ENCODE measurements around the gene B4GALT1.
A peak's percentile ranks its signal among the peaks of the same experiment; 100 is the strongest.

B4GALT1 gene

DNA sequence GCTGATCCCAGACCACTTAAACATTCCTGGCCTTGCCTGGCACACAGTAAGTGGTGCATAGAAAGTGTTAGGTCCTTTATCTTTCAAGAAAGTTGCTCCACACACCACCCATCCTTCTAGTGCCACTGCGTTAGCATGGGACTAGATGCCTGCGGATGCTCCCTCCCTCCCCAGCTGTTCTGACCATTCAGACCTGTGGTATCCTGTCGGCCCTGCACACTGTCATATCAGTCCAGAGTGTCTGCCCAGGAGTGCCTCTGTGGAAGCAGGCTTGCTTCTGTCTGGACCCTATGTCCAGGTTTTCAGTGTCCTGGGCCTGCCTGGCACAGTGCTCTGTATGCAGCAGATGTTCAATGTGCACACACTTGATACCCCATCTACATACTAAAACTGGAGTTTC is 52.4 kb downstream of the B4GALT1 start:
- Histone ChIP-seq H3K4me2 (no peak overlapping the region), H4K20me1 (peaks cover 16% of the 10 kb centered on the region), H3K4me3 (no peak overlapping the region), H3K9ac (no peak overlapping the region), H3K9me3 (no peaks in the 10 kb centered on the region), H3K36me3 (peaks cover 59% of the 10 kb centered on the region), H3K27ac (no peak overlapping the region), H3K27me3 (no peaks in the 10 kb centered on the region), H3K4me1 (peaks cover 60% of the 10 kb centered on the region)
- no peak for TF ChIP-seq Cebpa-rat (IDR thresholded peaks at IDR 0.05)

DNA sequence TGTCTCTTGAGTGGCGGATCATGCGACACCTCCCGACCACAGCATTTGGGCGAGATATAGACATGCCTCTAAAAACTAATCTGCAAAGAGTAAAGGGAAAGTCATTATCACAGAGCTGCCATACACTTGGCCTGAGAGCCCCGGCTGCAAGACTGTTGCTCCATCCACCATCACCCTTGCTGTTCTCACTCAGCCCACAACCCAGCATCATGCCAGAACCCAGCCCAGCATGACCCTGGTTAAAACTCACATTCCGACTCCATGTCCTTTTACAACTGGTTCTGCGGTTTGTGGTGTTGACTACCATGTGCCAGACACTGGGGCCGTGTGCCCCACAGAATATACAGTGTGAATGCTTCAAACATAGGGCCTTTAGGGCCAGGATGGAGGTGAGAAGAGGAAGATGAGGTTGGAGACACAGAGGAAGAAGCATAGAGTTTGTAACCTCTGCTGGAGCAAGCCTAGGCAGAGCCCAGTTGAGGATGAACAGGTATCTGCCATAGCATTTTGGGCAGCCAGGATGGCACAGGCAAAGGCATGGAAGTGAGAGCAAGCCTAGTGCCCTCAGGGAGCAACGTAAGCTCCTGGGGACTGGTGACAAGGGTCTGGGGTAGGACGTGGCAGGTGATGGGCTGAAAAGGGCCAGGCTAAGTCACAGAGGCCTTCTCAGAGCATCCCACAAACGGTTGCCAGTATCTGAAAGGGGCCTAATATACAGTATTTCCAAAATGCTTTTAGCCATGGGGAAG is 53.2 kb downstream of the B4GALT1 start:
- Histone ChIP-seq H3K9ac (no peak overlapping the region), H3K27ac (no peak overlapping the region), H3K4me3 (no peak overlapping the region), H3K4me2 (no peak overlapping the region), H4K20me1 (peaks cover 16% of the 10 kb centered on the region), H3K27me3 (no peaks in the 10 kb centered on the region), H3K36me3 (peaks cover 53% of the 10 kb centered on the region), H3K4me1 (peaks cover 56% of the 10 kb centered on the region), H3K9me3 (no peaks in the 10 kb centered on the region)
- no peak for TF ChIP-seq Cebpa-rat (IDR thresholded peaks at IDR 0.05)

GRCh38 chr9:33112094-33112493 is 55.0 kb downstream of the B4GALT1 start:
- Histone ChIP-seq H3K4me1 (peaks cover 46% of the 10 kb centered on the region), H3K27me3 (no peaks in the 10 kb centered on the region), H3K9me3 (no peaks in the 10 kb centered on the region), H3K9ac (no peak overlapping the region), H3K27ac (no peak overlapping the region), H4K20me1 (peaks cover 3% of the 10 kb centered on the region; the same call in 1 of the 2 replicates), H3K36me3 (peaks cover 53% of the 10 kb centered on the region), H3K4me3 (no peak overlapping the region), H3K4me2 (no peak overlapping the region)
- TF ChIP-seq Cebpa-rat (IDR thresholded peaks at IDR 0.05) = no peak

- no peak for TF ChIP-seq Cebpa-rat (IDR thresholded peaks at IDR 0.05)
- no peak overlapping the region for H3K9ac ChIP-seq
- no peak overlapping the region for H3K4me3 ChIP-seq
- H3K9me3 ChIP-seq = no peaks in the 10 kb centered on the region
- no peaks in the 10 kb centered on the region for H3K27me3 ChIP-seq
- H3K4me1 ChIP-seq = peaks cover 46% of the 10 kb centered on the region
- no peaks in the 10 kb centered on the region for H4K20me1 ChIP-seq
- no peak overlapping the region for H3K4me2 ChIP-seq
- peaks cover 53% of the 10 kb centered on the region for H3K36me3 ChIP-seq
- no peak overlapping the region for H3K27ac ChIP-seq
Measured at GRCh38 chr9:33111631-33112030, 55.5 kb downstream of the B4GALT1 start.

DNA sequence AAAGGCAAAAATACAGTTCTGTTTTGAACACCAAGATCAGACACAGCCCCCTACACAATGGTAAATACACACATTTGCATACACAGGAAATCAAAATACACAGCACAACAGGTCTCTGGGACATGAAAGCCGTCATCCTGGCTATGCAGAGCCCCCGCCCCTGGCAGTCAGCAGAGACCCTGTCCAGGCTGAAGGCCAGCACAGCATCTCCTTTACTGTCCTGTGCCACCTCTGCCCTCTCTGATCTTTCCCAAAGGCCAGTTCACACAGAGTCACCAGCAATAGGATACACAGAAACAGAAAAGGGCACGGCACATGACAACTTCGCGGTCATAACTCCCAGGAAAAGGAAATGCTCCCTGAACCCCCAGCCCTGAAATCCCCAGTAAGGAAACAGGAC is 56.5 kb downstream of the B4GALT1 start:
- TF ChIP-seq Cebpa-rat (IDR thresholded peaks at IDR 0.05) = no peak
- Histone ChIP-seq H3K4me3 (no peak overlapping the region), H3K36me3 (peaks cover 51% of the 10 kb centered on the region), H3K9ac (no peak overlapping the region), H3K27ac (no peak overlapping the region), H3K4me2 (no peak overlapping the region), H3K4me1 (peaks cover 38% of the 10 kb centered on the region), H3K27me3 (no peaks in the 10 kb centered on the region), H4K20me1 (no peaks in the 10 kb centered on the region), H3K9me3 (no peaks in the 10 kb centered on the region)

GRCh38 chr9:33109850-33110595 is 57.1 kb downstream of the B4GALT1 start:
- Histone ChIP-seq H3K36me3 (peaks cover 44% of the 10 kb centered on the region), H4K20me1 (no peaks in the 10 kb centered on the region), H3K27ac (peak overlapping the region; percentile 8; the same call in 1 of the 2 replicates), H3K4me1 (peaks cover 33% of the 10 kb centered on the region), H3K9me3 (no peaks in the 10 kb centered on the region), H3K4me3 (no peak overlapping the region), H3K9ac (no peak overlapping the region), H3K4me2 (no peak overlapping the region; the same call in 1 of the 2 replicates), H3K27me3 (no peaks in the 10 kb centered on the region)
- TF ChIP-seq Cebpa-rat (IDR thresholded peaks at IDR 0.05) = no peak

DNA sequence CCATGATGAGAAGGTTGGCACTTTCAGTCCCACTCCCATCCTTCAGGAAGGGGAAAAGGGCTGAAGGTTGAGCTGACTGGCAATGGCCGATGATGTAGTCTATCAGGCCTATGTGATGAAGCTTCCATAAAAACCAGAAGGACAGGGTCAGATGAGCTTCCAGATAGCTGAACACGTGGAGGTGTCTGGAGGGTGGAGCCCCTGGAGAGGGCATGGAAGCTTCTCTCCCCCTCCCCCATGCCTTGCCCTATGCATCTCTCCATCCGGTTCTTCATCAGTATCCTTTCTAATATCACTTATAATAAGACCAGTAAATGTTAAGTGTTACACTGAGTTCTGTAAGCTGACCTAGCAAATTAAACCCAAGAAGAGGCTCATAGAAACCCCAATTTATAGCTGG is 58.0 kb downstream of the B4GALT1 start:
- Histone ChIP-seq H3K36me3 (peaks cover 35% of the 10 kb centered on the region), H3K9me3 (no peaks in the 10 kb centered on the region), H4K20me1 (no peaks in the 10 kb centered on the region), H3K4me3 (no peak overlapping the region), H3K4me2 (no peak overlapping the region), H3K4me1 (peaks cover 28% of the 10 kb centered on the region), H3K27ac (no peak overlapping the region), H3K27me3 (no peaks in the 10 kb centered on the region), H3K9ac (no peak overlapping the region)
- TF ChIP-seq Cebpa-rat (IDR thresholded peaks at IDR 0.05) = no peak

DNA sequence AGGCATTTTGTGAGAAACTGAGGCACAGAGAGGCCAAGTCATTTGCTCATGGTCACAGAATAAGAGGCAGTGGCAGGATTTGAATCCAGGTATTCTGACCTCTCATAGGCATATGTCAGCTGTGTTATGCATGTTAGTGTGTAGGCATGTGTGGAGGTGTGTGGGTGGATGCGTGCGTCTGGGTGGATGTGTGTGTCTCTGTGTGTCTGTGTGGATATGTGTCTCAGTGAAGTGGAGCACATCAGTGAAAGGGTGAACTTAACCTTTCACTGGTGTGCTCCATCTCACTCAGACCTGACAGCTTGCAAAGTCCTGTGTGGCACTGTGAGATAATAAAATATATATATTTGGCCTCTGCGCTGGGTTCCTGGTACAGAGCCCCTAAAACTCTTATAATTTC is 58.7 kb downstream of the B4GALT1 start:
- peaks cover 29% of the 10 kb centered on the region for H3K36me3 ChIP-seq
- no peaks in the 10 kb centered on the region for H3K9me3 ChIP-seq
- H3K27ac ChIP-seq = no peak overlapping the region
- peaks cover 30% of the 10 kb centered on the region for H3K4me1 ChIP-seq
- no peak overlapping the region for H3K4me3 ChIP-seq
- H3K4me2 ChIP-seq = no peak overlapping the region
- no peaks in the 10 kb centered on the region for H4K20me1 ChIP-seq
- H3K27me3 ChIP-seq = no peaks in the 10 kb centered on the region
- no peak overlapping the region for H3K9ac ChIP-seq
- TF ChIP-seq Cebpa-rat (IDR thresholded peaks at IDR 0.05) = no peak

DNA sequence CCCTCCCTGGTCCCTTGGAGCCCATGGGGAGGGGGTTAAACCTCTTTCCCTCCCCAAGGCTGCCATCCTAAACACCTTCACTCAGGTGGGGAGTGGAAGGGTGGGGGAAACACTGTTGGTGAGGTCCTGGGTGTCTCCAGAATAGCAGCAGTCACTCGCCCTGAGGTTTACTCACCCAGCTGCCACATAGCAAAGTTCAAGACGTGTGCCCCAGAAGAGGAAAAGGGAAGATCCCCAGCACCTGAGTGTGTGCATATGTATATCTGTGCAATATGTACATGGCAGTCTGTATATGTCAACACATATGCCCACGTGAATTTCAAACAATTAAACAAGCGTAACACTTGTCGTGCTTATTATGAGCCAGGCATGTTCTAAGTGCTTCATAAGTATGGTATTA is 59.4 kb downstream of the B4GALT1 start:
- Histone ChIP-seq H3K9ac (peak overlapping the region; percentile 19; the same call in 1 of the 2 replicates), H3K4me1 (peaks cover 33% of the 10 kb centered on the region), H3K36me3 (peaks cover 22% of the 10 kb centered on the region), H3K27ac (peak overlapping the region; percentile 59; the same call in 1 of the 2 replicates), H4K20me1 (no peaks in the 10 kb centered on the region), H3K9me3 (no peaks in the 10 kb centered on the region), H3K4me2 (peak overlapping the region; percentile 49), H3K4me3 (no peak overlapping the region), H3K27me3 (no peaks in the 10 kb centered on the region)
- no peak for TF ChIP-seq Cebpa-rat (IDR thresholded peaks at IDR 0.05)
